Tibial artery (tissue), 4 donors: Measurements from ENCODE around the gene FHAD1.

Source experiments
- DNase-seq, 2 donors: peaks; one replicate each; pipeline ENCODE4 v3.0.0-alpha.2; 2019
- H3K27ac ChIP-seq, 2 donors: fragments of 200-600 bp; sonication (generic) in 1 of 2; 1 replicate in 1 of 2; 2 replicates in 1 of 2; pipeline ENCODE4 v1.5.1; 2018 to 2019; ENCODE audit warnings: mild to moderate bottlenecking in 1 of 2
- H3K27me3 ChIP-seq, 2 donors: fragments of 200-600 bp; sonication (generic) in 1 of 2; one replicate each; pipeline versions ENCODE4 v1.5.1 to v1.6.0; 2016 to 2019
- H3K36me3 ChIP-seq, 3 donors: fragments of 200-600 bp; sonication (generic) in 2 of 3; one replicate each; pipeline ENCODE4 v1.5.1; 2016 to 2019; ENCODE audit warnings: mild to moderate bottlenecking in 2 of 3
- H3K4me1 ChIP-seq, 4 donors: fragments of 200-600 bp; sonication (generic) in 2 of 4; 1 replicate in 3 of 4; 2 replicates in 1 of 4; pipeline ENCODE4 v1.5.1; 2016 to 2019
- H3K4me3 ChIP-seq, 2 donors: fragments of 200-600 bp; sonication (generic) in 1 of 2; 1 replicate in 1 of 2; 2 replicates in 1 of 2; pipeline ENCODE4 v1.5.1; 2018 to 2019; ENCODE audit warnings: mild to moderate bottlenecking in 2 of 2
- H3K9me3 ChIP-seq, 3 donors: fragments of 200-600 bp; sonication (generic) in 1 of 3; one replicate each; pipeline ENCODE4 v1.5.1; 2016 to 2019
- intact Hi-C: fragments of 100-400 bp; cut with DNase I; formaldehyde crosslinking; loops from one replicate; pipeline ENCODE4 v1.15.0; 2023; ENCODE audit warnings: low total_unique reads
- TF ChIP-seq, protein P1 (sequence below), 2 experiments: fragments of 200-600 bp in 1 of 2; fragments of 450-650 bp in 1 of 2; IDR thresholded peaks; one replicate each; pipeline ENCODE4 v1.5.1; 2017 to 2019; ENCODE audit warnings: antibody characterized with exemption in 2 of 2, mild to moderate bottlenecking in 1 of 2, moderate library complexity in 1 of 2

FHAD1 gene

GRCh38 chr1:15259622-15260007, 12.6 kb downstream of the FHAD1 start:
- TF ChIP-seq, protein P1, sequence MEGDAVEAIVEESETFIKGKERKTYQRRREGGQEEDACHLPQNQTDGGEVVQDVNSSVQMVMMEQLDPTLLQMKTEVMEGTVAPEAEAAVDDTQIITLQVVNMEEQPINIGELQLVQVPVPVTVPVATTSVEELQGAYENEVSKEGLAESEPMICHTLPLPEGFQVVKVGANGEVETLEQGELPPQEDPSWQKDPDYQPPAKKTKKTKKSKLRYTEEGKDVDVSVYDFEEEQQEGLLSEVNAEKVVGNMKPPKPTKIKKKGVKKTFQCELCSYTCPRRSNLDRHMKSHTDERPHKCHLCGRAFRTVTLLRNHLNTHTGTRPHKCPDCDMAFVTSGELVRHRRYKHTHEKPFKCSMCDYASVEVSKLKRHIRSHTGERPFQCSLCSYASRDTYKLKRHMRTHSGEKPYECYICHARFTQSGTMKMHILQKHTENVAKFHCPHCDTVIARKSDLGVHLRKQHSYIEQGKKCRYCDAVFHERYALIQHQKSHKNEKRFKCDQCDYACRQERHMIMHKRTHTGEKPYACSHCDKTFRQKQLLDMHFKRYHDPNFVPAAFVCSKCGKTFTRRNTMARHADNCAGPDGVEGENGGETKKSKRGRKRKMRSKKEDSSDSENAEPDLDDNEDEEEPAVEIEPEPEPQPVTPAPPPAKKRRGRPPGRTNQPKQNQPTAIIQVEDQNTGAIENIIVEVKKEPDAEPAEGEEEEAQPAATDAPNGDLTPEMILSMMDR (IDR thresholded peaks at IDR 0.05), result no peak
- Histone ChIP-seq H3K36me3 (no peaks in the 10 kb centered on the region), H3K4me1 (no peaks in the 10 kb centered on the region), H3K27me3 (peaks cover 0 to 3% of the 10 kb centered on the region in 2 donors), H3K4me3 (no peak overlapping the region), H3K27ac (no peak overlapping the region), H3K9me3 (no peaks in the 10 kb centered on the region)
- intact Hi-C loops, result no loop called here
- no peak for DNase-seq

DNA sequence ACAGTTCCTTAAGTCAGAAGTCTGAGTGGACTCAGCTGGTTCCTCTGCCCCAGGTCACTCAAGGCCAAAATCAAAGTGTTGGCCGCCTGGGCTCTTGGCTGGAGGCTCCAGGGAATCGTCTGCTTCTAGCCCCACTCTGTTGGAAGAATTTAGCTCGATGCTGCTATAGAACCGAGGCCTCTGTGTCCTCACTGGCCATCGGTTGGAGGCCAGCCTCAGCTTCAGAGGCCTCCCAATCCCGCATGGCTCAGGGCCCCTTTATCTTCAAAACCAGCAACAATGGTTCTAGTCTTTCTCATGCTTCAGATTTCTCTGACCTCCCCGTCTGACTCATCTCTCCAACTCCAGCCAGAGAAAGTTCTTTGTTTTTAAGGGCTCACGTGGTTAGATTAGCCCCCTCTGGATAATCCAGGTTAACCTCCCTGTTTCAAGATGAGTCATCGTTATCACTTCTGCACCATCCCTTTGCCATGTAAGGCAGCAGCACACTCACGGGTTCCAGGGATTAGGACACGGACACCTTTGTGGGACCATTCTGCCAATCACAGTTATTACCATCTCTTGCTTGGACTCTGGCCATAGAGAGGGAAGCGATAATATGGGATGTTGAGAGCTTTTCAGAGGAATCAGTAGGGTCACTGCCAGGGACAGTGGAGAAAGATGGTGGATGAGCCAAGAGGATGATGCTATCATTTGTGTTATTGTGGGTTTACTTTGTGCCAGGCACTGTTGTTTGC, 13.6 kb downstream of the FHAD1 start:
- intact Hi-C loops, result no loop called here

DNA sequence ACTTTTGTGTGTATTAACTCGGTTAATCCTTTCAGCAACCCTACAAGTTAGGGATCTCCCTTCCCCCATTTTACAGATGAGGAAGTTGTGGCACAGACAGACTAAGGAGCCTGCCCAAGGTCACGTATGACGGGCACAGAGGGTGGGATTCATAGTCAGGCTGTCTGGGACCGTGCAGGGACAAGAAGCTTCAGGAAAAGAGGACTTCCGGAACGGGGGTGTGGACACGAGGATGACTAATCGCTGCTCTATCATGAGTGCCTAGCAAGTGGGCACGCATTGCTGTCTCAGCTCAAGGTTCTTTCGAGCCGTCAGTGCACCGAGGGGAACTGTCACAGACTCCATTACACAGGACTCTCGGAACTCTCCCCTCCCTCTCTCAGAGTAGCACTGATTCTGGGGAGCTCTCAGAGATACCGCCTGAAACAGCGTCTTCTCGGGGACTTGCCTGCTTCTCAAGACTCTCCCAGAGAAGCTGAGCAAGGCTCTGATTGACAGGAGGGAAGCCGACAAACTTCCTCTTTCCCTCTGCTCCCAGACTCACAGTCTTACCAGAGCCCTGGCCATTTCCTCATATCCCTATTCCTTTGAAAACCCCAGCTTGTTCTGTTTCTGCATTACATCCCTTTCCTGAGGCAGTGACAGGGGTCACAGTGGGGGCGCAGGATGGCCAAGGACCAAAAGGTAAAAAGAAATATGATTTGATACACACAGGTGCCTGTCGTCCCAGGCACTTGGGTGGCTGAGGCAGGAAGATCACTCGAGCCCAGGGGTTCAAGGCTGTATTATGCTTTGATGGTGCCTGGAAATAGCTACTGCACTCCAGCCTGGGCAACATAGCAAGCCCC, 14.4 kb downstream of the FHAD1 start:
- no peaks in the 10 kb centered on the region for H3K9me3 ChIP-seq
- peak; percentile 57 to 75 for DNase-seq
- H3K4me1 ChIP-seq, result no peaks in the 10 kb centered on the region
- H3K36me3 ChIP-seq, result no peaks in the 10 kb centered on the region
- peak overlapping the region in 1 of 2 donors; percentile 13 for H3K4me3 ChIP-seq
- TF ChIP-seq, protein P1 (IDR thresholded peaks at IDR 0.05), result no peak
- H3K27me3 ChIP-seq, result peaks cover 0 to 3% of the 10 kb centered on the region in 2 donors
- H3K27ac ChIP-seq, result no peak overlapping the region
- intact Hi-C loops, result no loop called here

More for the DNA sequence above, 13.6 kb downstream of the FHAD1 start:
- Histone ChIP-seq H3K4me3 (no peak overlapping the region), H3K27ac (no peak overlapping the region), H3K4me1 (no peaks in the 10 kb centered on the region), H3K36me3 (no peaks in the 10 kb centered on the region), H3K9me3 (no peaks in the 10 kb centered on the region), H3K27me3 (peaks cover 0 to 3% of the 10 kb centered on the region in 2 donors)
- no peak for DNase-seq
- TF ChIP-seq, protein P1 (IDR thresholded peaks at IDR 0.05), result no peak

DNA sequence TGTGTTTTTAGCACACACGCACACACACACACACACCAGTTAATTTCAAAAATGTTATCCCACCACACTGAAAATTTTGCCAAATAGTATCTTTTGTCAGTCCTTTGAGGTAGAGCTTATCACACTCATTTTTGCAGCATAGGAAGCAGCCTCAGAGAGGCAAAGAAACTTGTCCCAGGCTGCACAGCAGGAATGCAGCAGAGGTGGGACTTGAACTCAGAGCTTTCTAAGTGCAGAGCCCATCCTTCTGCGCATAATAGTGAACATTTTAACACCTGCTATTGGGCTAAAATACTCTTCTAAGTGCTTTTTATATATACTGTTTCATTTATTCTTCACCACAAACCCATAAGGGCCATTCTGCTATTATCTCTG, 15.0 kb downstream of the FHAD1 start:
- Histone ChIP-seq H3K27ac (no peak overlapping the region), H3K4me3 (no peak overlapping the region), H3K27me3 (peaks cover 0 to 3% of the 10 kb centered on the region in 2 donors), H3K9me3 (no peaks in the 10 kb centered on the region), H3K4me1 (no peaks in the 10 kb centered on the region), H3K36me3 (no peaks in the 10 kb centered on the region)
- intact Hi-C loops, result no loop called here
- TF ChIP-seq, protein P1 (IDR thresholded peaks at IDR 0.05), result no peak
- no peak for DNase-seq

- Histone ChIP-seq H3K4me1 (no peaks in the 10 kb centered on the region), H3K36me3 (no peaks in the 10 kb centered on the region), H3K9me3 (no peaks in the 10 kb centered on the region), H3K27ac (no peak overlapping the region), H3K27me3 (peaks cover 0 to 3% of the 10 kb centered on the region in 2 donors), H3K4me3 (no peak overlapping the region)
- DNase-seq, result no peak
- TF ChIP-seq, protein P1 (IDR thresholded peaks at IDR 0.05), result no peak
- intact Hi-C loops, result no loop called here
These were observed 15.7 kb downstream of the FHAD1 start for GRCh38 chr1:15262706-15263105.
